Measurements from ENCODE around the gene PFKFB4. TPM values are rescaled to one million over a fixed set of nuclear protein-coding genes. Genes with fewer than 3 reads are reported as not detected.

PFKFB4 gene
- total RNA-seq, 4 donors from 2014 or later = 1.8 to 2.9 (median 1.9) TPM

- Histone ChIP-seq H3K4me1 (peaks cover 0 to 12% (median 6%) of the 10 kb centered on the region in 4 donors), H3K27ac (replicated peaks in 1 of 4) (no peak overlapping the region), H3K4me3 (no peak overlapping the region), H3K27me3 (no peaks in the 10 kb centered on the region), H3K36me3 (peaks cover 0 to 5% (median 0%) of the 10 kb centered on the region in 4 donors), H3K9me3 (no peaks in the 10 kb centered on the region)
- intact Hi-C loops (cut with DNase I) = no loop called here
- TF ChIP-seq CTCF (IDR thresholded peaks at IDR 0.05) = no peak
- TF ChIP-seq POLR2AphosphoS5 (IDR thresholded peaks at IDR 0.05) = no peak
- no peak for TF ChIP-seq EP300 (IDR thresholded peaks at IDR 0.05)
- TF ChIP-seq POLR2A (IDR thresholded peaks at IDR 0.05; ENCODE audit: low read depth) = no peak
- 92% methylated on average over 18 of the region's 18 CpGs for WGBS
- no peak for DNase-seq (ENCODE audit: extremely low spot score)
Measured at GRCh38 chr3:48569808-48570450, 13.3 kb upstream of the PFKFB4 start.

GRCh38 chr3:48569400-48569799 is 12.8 kb upstream of the PFKFB4 start:
- Histone ChIP-seq H3K27ac (replicated peaks in 1 of 4) (no peak overlapping the region), H3K36me3 (peaks cover 0 to 5% (median 0%) of the 10 kb centered on the region in 4 donors), H3K4me1 (peaks cover 0 to 12% (median 6%) of the 10 kb centered on the region in 4 donors), H3K27me3 (no peaks in the 10 kb centered on the region), H3K4me3 (no peak overlapping the region), H3K9me3 (no peaks in the 10 kb centered on the region)
- intact Hi-C loops (cut with DNase I) = no loop called here
- TF ChIP-seq POLR2AphosphoS5 (IDR thresholded peaks at IDR 0.05) = no peak
- no peak for TF ChIP-seq EP300 (IDR thresholded peaks at IDR 0.05)
- no peak for TF ChIP-seq CTCF (IDR thresholded peaks at IDR 0.05)
- no peak for TF ChIP-seq POLR2A (IDR thresholded peaks at IDR 0.05; ENCODE audit: low read depth)
- no peak for DNase-seq (ENCODE audit: extremely low spot score)
- 94% methylated on average over 10 of the region's 10 CpGs for WGBS

- intact Hi-C loops (cut with DNase I) = no loop called here
- Histone ChIP-seq H3K36me3 (peaks cover 0 to 4% (median 0%) of the 10 kb centered on the region in 4 donors), H3K4me1 (peaks cover 0 to 12% (median 6%) of the 10 kb centered on the region in 4 donors), H3K27me3 (no peaks in the 10 kb centered on the region), H3K4me3 (no peak overlapping the region), H3K9me3 (no peaks in the 10 kb centered on the region), H3K27ac (replicated peaks in 1 of 4) (no peak overlapping the region)
- DNase-seq (ENCODE audit: extremely low spot score) = no peak
- no CpG with 5 or more reads among the region's 7 CpGs for WGBS
- TF ChIP-seq CTCF (IDR thresholded peaks at IDR 0.05) (no peak), EP300 (IDR thresholded peaks at IDR 0.05) (no peak), POLR2A (IDR thresholded peaks at IDR 0.05; ENCODE audit: low read depth) (no peak), POLR2AphosphoS5 (IDR thresholded peaks at IDR 0.05) (no peak)
Measured at GRCh38 chr3:48568476-48568875, 11.9 kb upstream of the PFKFB4 start.

GRCh38 chr3:48567500-48567899 is 10.9 kb upstream of the PFKFB4 start:
- H3K27ac ChIP-seq (replicated peaks in 1 of 4) = no peak overlapping the region
- intact Hi-C loops (cut with DNase I) = no loop called here
- H3K27me3 ChIP-seq = no peaks in the 10 kb centered on the region
- H3K36me3 ChIP-seq = no peaks in the 10 kb centered on the region
- 90% methylated on average over 11 of the region's 11 CpGs for WGBS
- H3K4me3 ChIP-seq = no peak overlapping the region
- H3K9me3 ChIP-seq = no peaks in the 10 kb centered on the region
- peaks cover 0 to 12% (median 6%) of the 10 kb centered on the region in 4 donors for H3K4me1 ChIP-seq
- no peak for TF ChIP-seq POLR2A (IDR thresholded peaks at IDR 0.05; ENCODE audit: low read depth)
- no peak for TF ChIP-seq POLR2AphosphoS5 (IDR thresholded peaks at IDR 0.05)
- no peak for TF ChIP-seq CTCF (IDR thresholded peaks at IDR 0.05)
- TF ChIP-seq EP300 (IDR thresholded peaks at IDR 0.05) = no peak
- no peak for DNase-seq (ENCODE audit: extremely low spot score)

- Histone ChIP-seq H3K36me3 (no peaks in the 10 kb centered on the region), H3K27me3 (no peaks in the 10 kb centered on the region), H3K4me1 (peaks cover 0 to 12% (median 6%) of the 10 kb centered on the region in 4 donors), H3K4me3 (no peak overlapping the region), H3K9me3 (no peaks in the 10 kb centered on the region), H3K27ac (replicated peaks in 1 of 4) (no peak overlapping the region)
- DNase-seq (ENCODE audit: extremely low spot score) = no peak
- intact Hi-C loops (cut with DNase I) = no loop called here
- 89% methylated on average over 5 of the region's 5 CpGs for WGBS
- TF ChIP-seq POLR2A (IDR thresholded peaks at IDR 0.05; ENCODE audit: low read depth) (no peak), CTCF (IDR thresholded peaks at IDR 0.05) (no peak), EP300 (IDR thresholded peaks at IDR 0.05) (no peak), POLR2AphosphoS5 (IDR thresholded peaks at IDR 0.05) (no peak)
Measured at GRCh38 chr3:48567090-48567489, 10.5 kb upstream of the PFKFB4 start.
